Keratinocyte (primary cell): ENCODE results near the gene FERMT3. TPM values are rescaled to one million over a fixed set of nuclear protein-coding genes. Genes with fewer than 3 reads are reported as not detected.

Source experiments
- DNase-seq: peaks from one replicate; pipeline ENCODE4 v3.0.0-alpha.2; 2011; ENCODE audit warnings: low read depth, missing footprints, low spot score
- FAIRE-seq: peaks from 2 replicates; lab custom pipeline; 2011; peaks lifted over from hg19 to GRCh38; lab: Jason Lieb, UNC
- H2AFZ ChIP-seq: 2 replicates; pipeline ENCODE4 v1.6.0; 2012; ENCODE audit warnings: low read length, control low read depth, inconsistent platforms; ENCODE audit not compliant: control insufficient read depth
- H3K27ac ChIP-seq: 2 replicates; pipeline ENCODE4 v1.5.1; 2011; ENCODE audit warnings: low read length; ENCODE audit not compliant: control insufficient read depth, insufficient read depth
- H3K27me3 ChIP-seq: 3 replicates; pipeline ENCODE4 v1.6.0; 2011; ENCODE audit warnings: low read length; ENCODE audit not compliant: control insufficient read depth, insufficient read depth; ENCODE audit errors: extremely low read depth
- H3K36me3 ChIP-seq, 2 experiments: 2 replicates in 1 of 2; 3 replicates in 1 of 2; pipeline ENCODE4 v1.5.1; 2011; ENCODE audit warnings: low read length in 2 of 2, mild to moderate bottlenecking in 1 of 2; ENCODE audit not compliant: control insufficient read depth in 2 of 2, insufficient read depth in 2 of 2; ENCODE audit errors: extremely low read depth in 1 of 2
- H3K4me1 ChIP-seq: 3 replicates; pipeline ENCODE4 v1.5.1; 2011; ENCODE audit warnings: low read length; ENCODE audit not compliant: control insufficient read depth, insufficient read depth; ENCODE audit errors: extremely low read depth
- H3K4me2 ChIP-seq: 3 replicates; pipeline ENCODE4 v1.6.0; 2011; ENCODE audit warnings: low read depth, low read length; ENCODE audit not compliant: control insufficient read depth, insufficient read depth; ENCODE audit errors: extremely low read depth
- H3K4me3 ChIP-seq, 3 experiments: fragments of 200-600 bp in 1 of 3; sonication (generic) in 1 of 3; 2 replicates in 2 of 3; 3 replicates in 1 of 3; pipeline ENCODE4 v1.5.1; 2011 to 2016; ENCODE audit warnings: low read length in 3 of 3, mild to moderate bottlenecking in 3 of 3, control low read depth in 2 of 3, inconsistent platforms in 1 of 3, low read depth in 1 of 3, mixed read lengths in 1 of 3, mixed run types in 1 of 3, moderate library complexity in 1 of 3; ENCODE audit not compliant: control insufficient read depth in 2 of 3, insufficient read depth in 2 of 3; ENCODE audit errors: extremely low read depth in 1 of 3
- H3K79me2 ChIP-seq: 2 replicates; pipeline ENCODE4 v1.6.0; 2012; ENCODE audit warnings: low read length; ENCODE audit not compliant: control insufficient read depth, insufficient read depth
- H3K9ac ChIP-seq: 3 replicates; pipeline ENCODE4 v1.6.0; 2011; ENCODE audit warnings: low read length; ENCODE audit not compliant: control insufficient read depth, insufficient read depth; ENCODE audit errors: extremely low read depth
- H3K9me1 ChIP-seq: 3 replicates; pipeline ENCODE4 v1.6.0; 2011; ENCODE audit warnings: low read length; ENCODE audit not compliant: control insufficient read depth, insufficient read depth; ENCODE audit errors: extremely low read depth
- H3K9me3 ChIP-seq: 2 replicates; pipeline ENCODE4 v1.5.1; 2012; ENCODE audit warnings: low read depth, low read length; ENCODE audit not compliant: control insufficient read depth
- H4K20me1 ChIP-seq: 3 replicates; pipeline ENCODE4 v1.6.0; 2011; ENCODE audit warnings: low read length; ENCODE audit not compliant: control insufficient read depth, insufficient read depth; ENCODE audit errors: extremely low read depth
- EZH2 ChIP-seq: IDR thresholded peaks from one replicate; pipeline ENCODE4 v1.6.1; 2012; ENCODE audit warnings: inconsistent platforms, mild to moderate bottlenecking, low read length, moderate library complexity
- dilution Hi-C: fragments of 300-500 bp; cut with MboI; formaldehyde crosslinking; loops from one replicate; pipeline ENCODE4 v1.7.0; 2020; ENCODE audit warnings: low sequenced_read_pairs; ENCODE audit not compliant: extremely low pct_ligation_motif_present
- polyA plus RNA-seq, 5 experiments: library from polyadenylated mRNA; depleted of rRNA in 3 of 5; stranded (reverse) in 3 of 5; stranded (forward) in 1 of 5; unstranded in 1 of 5; fragments of >200 nt; gene quantifications; 1 replicate in 1 of 5; 2 replicates in 3 of 5; 3 replicates in 1 of 5; pipeline versions ENCODE4 v1.2.1 to v1.2.3, GENCODE V29; 2011 to 2012; ENCODE audit warnings: missing spikeins in 2 of 5, low read depth in 1 of 5, low replicate concordance in 1 of 5
- TF ChIP-seq, protein P1 (sequence below), 3 experiments: IDR thresholded peaks in 1 of 3; conservative IDR thresholded peaks in 1 of 3; optimal IDR thresholded peaks in 1 of 3; 2 replicates in 2 of 3; 3 replicates in 1 of 3; pipeline versions ENCODE3 to v1.5.1; 2011; ENCODE audit warnings: low read length in 3 of 3, mild to moderate bottlenecking in 3 of 3, moderate library complexity in 2 of 3, control low read depth in 1 of 3, inconsistent platforms in 1 of 3; ENCODE audit not compliant: insufficient read depth in 2 of 3; ENCODE audit errors: extremely low read depth in 1 of 3

The FERMT3 gene
- polyA plus RNA-seq, 1 donor (not counting 4 experiments of a cell fraction or from before 2014, with no cell fraction given) = 0.98 TPM

DNA sequence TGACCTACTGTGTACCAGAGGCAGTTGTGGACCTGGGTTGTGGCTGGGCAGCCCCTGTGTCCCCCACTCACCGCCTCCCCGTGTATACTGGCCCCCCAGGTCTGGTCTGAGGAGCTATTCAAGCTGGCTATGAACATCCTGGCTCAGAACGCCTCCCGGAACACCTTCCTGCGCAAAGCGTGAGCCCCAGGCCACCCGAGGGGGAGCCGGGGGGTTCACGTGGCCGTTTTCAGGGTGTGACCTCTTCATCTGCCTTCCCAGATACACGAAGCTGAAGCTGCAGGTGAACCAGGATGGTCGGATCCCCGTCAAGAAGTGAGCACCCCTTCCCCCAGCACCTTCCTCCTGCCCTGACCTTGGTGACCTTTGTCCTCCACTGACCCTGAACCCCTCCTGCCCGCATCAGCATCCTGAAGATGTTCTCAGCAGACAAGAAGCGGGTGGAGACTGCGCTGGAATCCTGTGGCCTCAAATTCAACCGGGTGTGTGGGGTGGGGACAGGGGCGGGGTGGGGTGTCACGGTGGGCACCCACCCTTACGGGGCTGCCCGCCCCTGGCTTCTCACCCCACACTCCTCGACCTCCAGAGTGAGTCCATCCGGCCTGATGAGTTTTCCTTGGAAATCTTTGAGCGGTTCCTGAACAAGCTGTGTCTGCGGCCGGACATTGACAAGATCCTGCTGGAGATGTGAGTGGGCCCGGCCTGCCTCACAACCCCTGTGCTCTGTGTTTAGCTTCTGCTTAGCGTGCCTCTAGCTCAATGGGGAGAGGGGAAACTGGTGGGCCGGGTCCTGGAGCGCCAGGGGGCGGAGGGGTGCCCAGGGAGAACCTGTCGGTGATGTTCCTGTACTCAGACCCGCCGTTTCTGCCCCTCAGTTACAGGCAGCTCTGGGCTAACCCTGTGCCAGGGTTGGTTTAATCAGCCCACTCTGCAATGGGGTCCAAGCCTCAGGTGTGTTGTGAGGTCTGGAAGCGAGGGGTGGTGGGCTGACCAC, 48.9 kb downstream of the FERMT3 start:
- H3K4me2 ChIP-seq = no peak overlapping the region
- peaks cover 2% of the 10 kb centered on the region for H3K9me1 ChIP-seq
- no peak overlapping the region for H3K4me3 ChIP-seq
- FAIRE-seq (no peak), DNase-seq (no peak)
- TF ChIP-seq, protein P1, sequence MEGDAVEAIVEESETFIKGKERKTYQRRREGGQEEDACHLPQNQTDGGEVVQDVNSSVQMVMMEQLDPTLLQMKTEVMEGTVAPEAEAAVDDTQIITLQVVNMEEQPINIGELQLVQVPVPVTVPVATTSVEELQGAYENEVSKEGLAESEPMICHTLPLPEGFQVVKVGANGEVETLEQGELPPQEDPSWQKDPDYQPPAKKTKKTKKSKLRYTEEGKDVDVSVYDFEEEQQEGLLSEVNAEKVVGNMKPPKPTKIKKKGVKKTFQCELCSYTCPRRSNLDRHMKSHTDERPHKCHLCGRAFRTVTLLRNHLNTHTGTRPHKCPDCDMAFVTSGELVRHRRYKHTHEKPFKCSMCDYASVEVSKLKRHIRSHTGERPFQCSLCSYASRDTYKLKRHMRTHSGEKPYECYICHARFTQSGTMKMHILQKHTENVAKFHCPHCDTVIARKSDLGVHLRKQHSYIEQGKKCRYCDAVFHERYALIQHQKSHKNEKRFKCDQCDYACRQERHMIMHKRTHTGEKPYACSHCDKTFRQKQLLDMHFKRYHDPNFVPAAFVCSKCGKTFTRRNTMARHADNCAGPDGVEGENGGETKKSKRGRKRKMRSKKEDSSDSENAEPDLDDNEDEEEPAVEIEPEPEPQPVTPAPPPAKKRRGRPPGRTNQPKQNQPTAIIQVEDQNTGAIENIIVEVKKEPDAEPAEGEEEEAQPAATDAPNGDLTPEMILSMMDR (optimal IDR thresholded peaks at IDR 0.05 in 1 of 3, IDR thresholded peaks at IDR 0.05 in 1 of 3, conservative IDR thresholded peaks at IDR 0.05 in 1 of 3; ENCODE audit: extremely low read depth in 1 of 3, insufficient read depth in 2 of 3, low read length in 3 of 3) = no peak
- no peak for TF ChIP-seq EZH2
- H2AFZ ChIP-seq = no peak overlapping the region
- no peaks in the 10 kb centered on the region for H3K9me3 ChIP-seq
- peaks cover 20% of the 10 kb centered on the region for H3K4me1 ChIP-seq
- H3K27ac ChIP-seq = no peak overlapping the region
- H4K20me1 ChIP-seq = peaks cover 8% of the 10 kb centered on the region
- no peak overlapping the region for H3K9ac ChIP-seq
- peaks cover 33 to 49% of the 10 kb centered on the region in 2 experiments for H3K36me3 ChIP-seq
- H3K27me3 ChIP-seq = no peaks in the 10 kb centered on the region
- H3K79me2 ChIP-seq = peaks cover 48% of the 10 kb centered on the region
- dilution Hi-C loops = no loop called here

DNA sequence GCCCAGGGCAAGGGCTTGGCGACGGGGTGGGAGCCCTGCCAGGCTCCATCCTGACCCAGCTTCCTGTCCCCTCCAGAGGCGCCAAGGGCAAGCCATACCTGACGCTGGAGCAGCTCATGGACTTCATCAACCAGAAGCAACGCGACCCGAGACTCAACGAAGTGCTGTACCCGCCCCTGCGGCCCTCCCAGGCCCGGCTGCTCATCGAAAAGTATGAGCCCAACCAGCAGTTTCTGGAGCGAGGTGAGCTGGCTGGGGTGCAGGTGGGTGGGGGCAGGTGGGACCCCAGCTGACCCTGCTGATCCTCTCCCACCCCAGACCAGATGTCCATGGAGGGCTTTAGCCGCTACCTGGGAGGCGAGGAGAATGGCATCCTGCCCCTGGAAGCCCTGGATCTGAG, 49.8 kb downstream of the FERMT3 start:
- H2AFZ ChIP-seq = no peak overlapping the region
- peaks cover 2% of the 10 kb centered on the region for H3K9me1 ChIP-seq
- H3K36me3 ChIP-seq = peaks cover 34 to 52% of the 10 kb centered on the region in 2 experiments
- FAIRE-seq (no peak), DNase-seq (no peak)
- dilution Hi-C loops = no loop called here
- no peak overlapping the region for H3K27ac ChIP-seq
- TF ChIP-seq EZH2 = no peak
- TF ChIP-seq, protein P1 (optimal IDR thresholded peaks at IDR 0.05 in 1 of 3, IDR thresholded peaks at IDR 0.05 in 1 of 3, conservative IDR thresholded peaks at IDR 0.05 in 1 of 3; ENCODE audit: extremely low read depth in 1 of 3, insufficient read depth in 2 of 3, low read length in 3 of 3) = no peak
- peaks cover 48% of the 10 kb centered on the region for H3K79me2 ChIP-seq
- H3K4me1 ChIP-seq = peaks cover 17% of the 10 kb centered on the region
- H3K27me3 ChIP-seq = no peaks in the 10 kb centered on the region
- no peak overlapping the region for H3K9ac ChIP-seq
- no peaks in the 10 kb centered on the region for H3K9me3 ChIP-seq
- H3K4me2 ChIP-seq = no peak overlapping the region
- no peak overlapping the region for H3K4me3 ChIP-seq
- H4K20me1 ChIP-seq = peaks cover 8% of the 10 kb centered on the region
